ENCODE results near the gene KIF19. TPM values are rescaled to one million over a fixed set of nuclear protein-coding genes. Genes with fewer than 3 reads are reported as not detected.
A peak's percentile ranks its signal among the peaks of the same experiment; 100 is the strongest.

KIF19 gene
- total and polyA plus RNA-seq, 8 donors = 0.22 to 13.5 (median 0.64) TPM

- Histone ChIP-seq H3K4me1 (peaks cover 0 to 3% (median 0%) of the 10 kb centered on the region in 3 donors), H3K27me3 (peaks cover 0 to 35% (median 7%) of the 10 kb centered on the region in 4 donors), H3K9me3 (no peaks in the 10 kb centered on the region), H3K27ac (no peak overlapping the region), H3K4me3 (peak overlapping the region in 1 of 4 donors; percentile 28), H3K36me3 (no peaks in the 10 kb centered on the region)
- WGBS, 2 donors = 2 to 4% methylated on average over 97 to 105 of the region's 105 CpGs
- peak in 3 of 4 donors; percentile 15 to 48 (median 23) for ATAC-seq
- FAIRE-seq = no peak
- TF ChIP-seq CTCF (IDR thresholded peaks at IDR 0.05) = no peak
- peak in 1 of 6 donors; percentile 72 for DNase-seq
- intact Hi-C loops (cut with DNase I) = no loop called here
These were observed 30.8 kb downstream of the KIF19 start for GRCh38 chr17:74356646-74357465.

GRCh38 chr17:74357466-74357809, 31.4 kb downstream of the KIF19 start:
- Histone ChIP-seq H3K4me3 (peak overlapping the region in 1 of 4 donors; percentile 28), H3K27ac (no peak overlapping the region), H3K36me3 (no peaks in the 10 kb centered on the region), H3K27me3 (peaks cover 0 to 33% (median 4%) of the 10 kb centered on the region in 4 donors), H3K4me1 (peaks cover 0 to 3% (median 0%) of the 10 kb centered on the region in 3 donors), H3K9me3 (no peaks in the 10 kb centered on the region)
- no peak for FAIRE-seq
- no peak for ATAC-seq
- TF ChIP-seq CTCF (IDR thresholded peaks at IDR 0.05) = no peak
- DNase-seq = peak in 2 of 6 donors; percentile 55 to 62
- intact Hi-C loops (cut with DNase I) = no loop called here
- 11 to 14% methylated on average over 27 to 32 of the region's 32 CpGs for WGBS, 2 donors

- TF ChIP-seq CTCF (IDR thresholded peaks at IDR 0.05) = no peak
- WGBS, 2 donors = 54 to 63% methylated on average over 9 of the region's 9 CpGs
- DNase-seq (no peak), FAIRE-seq (no peak), ATAC-seq (no peak)
- no peaks in the 10 kb centered on the region for H3K36me3 ChIP-seq
- H3K27ac ChIP-seq = no peak overlapping the region
- H3K9me3 ChIP-seq = no peaks in the 10 kb centered on the region
- H3K4me1 ChIP-seq = peaks cover 0 to 3% (median 0%) of the 10 kb centered on the region in 3 donors
- peaks cover 0 to 27% (median 4%) of the 10 kb centered on the region in 4 donors for H3K27me3 ChIP-seq
- intact Hi-C loops (cut with DNase I) = no loop called here
- no peak overlapping the region for H3K4me3 ChIP-seq
These were observed 32.7 kb downstream of the KIF19 start for GRCh38 chr17:74358697-74359096.

- FAIRE-seq (no peak), ATAC-seq (no peak), DNase-seq (no peak)
- Histone ChIP-seq H3K4me1 (peaks cover 0 to 3% (median 0%) of the 10 kb centered on the region in 3 donors), H3K36me3 (no peaks in the 10 kb centered on the region), H3K27ac (no peak overlapping the region), H3K9me3 (no peaks in the 10 kb centered on the region), H3K27me3 (peaks cover 0 to 23% (median 2%) of the 10 kb centered on the region in 4 donors), H3K4me3 (no peak overlapping the region)
- intact Hi-C loops (cut with DNase I) = loop anchor here in 1 of 3 donors (5.0 kb wide), 1 partner anchor 48 kb away; no protein-coding TSS in a partner anchor
- WGBS, 2 donors = 73 to 77% methylated on average over 22 of the region's 22 CpGs
- TF ChIP-seq CTCF (IDR thresholded peaks at IDR 0.05) = no peak
These were observed 33.9 kb downstream of the KIF19 start for GRCh38 chr17:74359916-74360315.

- intact Hi-C loops (cut with DNase I) = loop anchor here in 1 of 3 donors (5.0 kb wide), 1 partner anchor 49 kb away; no protein-coding TSS in a partner anchor
- FAIRE-seq = no peak
These were observed 34.8 kb downstream of the KIF19 start for GRCh38 chr17:74360899-74361229.

More at GRCh38 chr17:74360899-74361229, 34.8 kb downstream of the KIF19 start:
- Histone ChIP-seq H3K36me3 (no peaks in the 10 kb centered on the region), H3K27me3 (peaks cover 0 to 23% (median 2%) of the 10 kb centered on the region in 4 donors), H3K4me1 (peaks cover 0 to 3% (median 0%) of the 10 kb centered on the region in 3 donors), H3K9me3 (no peaks in the 10 kb centered on the region), H3K4me3 (no peak overlapping the region), H3K27ac (no peak overlapping the region)
- ATAC-seq (no peak), DNase-seq (no peak)
- 40 to 56% methylated on average over 7 of the region's 7 CpGs for WGBS, 2 donors
- no peak for TF ChIP-seq CTCF (IDR thresholded peaks at IDR 0.05)

All from pancreas (tissue), 10 donors.